SU-DHL-6 (cell line): ENCODE measurements around the gene TAF11L12.
"Not testable (repeated sequence)": the region's sequence is repeated elsewhere in the genome, so short reads cannot be mapped to it uniquely, and the experiment has no call there.

Source experiments
- H2AFZ ChIP-seq: fragments of 200-600 bp; sonication (generic); 2 replicates; pipeline ENCODE4 v1.6.1; 2014; ENCODE audit warnings: low read depth, mild to moderate bottlenecking, moderate library complexity, mixed read lengths, antibody characterized with exemption, low read length; ENCODE audit not compliant: severe bottlenecking
- H3F3A ChIP-seq: fragments of 200-600 bp; shearing (Covaris generic); 2 replicates; pipeline ENCODE4 v1.6.0; 2016; ENCODE audit warnings: antibody characterized with exemption, mild to moderate bottlenecking; ENCODE audit not compliant: insufficient read depth
- H3K27ac ChIP-seq: fragments of 200-600 bp; sonication (generic); 2 replicates; pipeline ENCODE4 v1.5.1; 2016; ENCODE audit warnings: low read depth, mild to moderate bottlenecking, low read length, moderate library complexity, mixed read lengths
- H3K27me3 ChIP-seq: fragments of 200-600 bp; sonication (generic), shearing (Covaris generic); 2 replicates; pipeline ENCODE4 v1.6.0; 2014; ENCODE audit warnings: mild to moderate bottlenecking, low read length
- H3K36me3 ChIP-seq: fragments of 200-600 bp; sonication (generic); 2 replicates; pipeline ENCODE4 v1.6.1; 2014; ENCODE audit warnings: mild to moderate bottlenecking, low read length, mixed read lengths
- H3K4me2 ChIP-seq: fragments of 300-600, 200-600 bp; shearing (Covaris generic), sonication (generic); 2 replicates; pipeline ENCODE4 v1.6.0; 2014; ENCODE audit warnings: low read length, low read depth, mild to moderate bottlenecking; ENCODE audit not compliant: poor library complexity, severe bottlenecking
- H3K4me3 ChIP-seq: fragments of 200-600 bp; sonication (generic); 2 replicates; pipeline ENCODE4 v1.5.1; 2014; ENCODE audit warnings: antibody characterized with exemption, low read length, mild to moderate bottlenecking, mixed read lengths; ENCODE audit not compliant: insufficient read depth, poor library complexity, severe bottlenecking
- H3K79me2 ChIP-seq: fragments of 200-600 bp; sonication (generic); 2 replicates; pipeline ENCODE4 v1.6.1; 2014; ENCODE audit warnings: mild to moderate bottlenecking, low read length, moderate library complexity; ENCODE audit not compliant: insufficient read depth
- H3K9ac ChIP-seq: fragments of 200-600 bp; sonication (generic); 2 replicates; pipeline ENCODE4 v1.7.0; 2014; ENCODE audit warnings: mild to moderate bottlenecking, low read length
- H3K9me2 ChIP-seq: fragments of 200-600 bp; sonication (generic); replicated peaks from 2 replicates; pipeline ENCODE4 v1.6.1; 2014; ENCODE audit warnings: low read length; ENCODE audit not compliant: insufficient read depth
- H3K9me3 ChIP-seq: fragments of 200-600 bp; sonication (generic); 2 replicates; pipeline ENCODE4 v1.6.1; 2014; ENCODE audit warnings: low read length, mixed read lengths; ENCODE audit not compliant: insufficient read depth
- H4K20me1 ChIP-seq: fragments of 200-600 bp; sonication (generic); 2 replicates; pipeline ENCODE4 v1.6.1; 2014; ENCODE audit warnings: low read depth, mild to moderate bottlenecking, antibody characterized with exemption, low read length, moderate library complexity, mixed read lengths
- EZH2phosphoT487 ChIP-seq: fragments of 200-600 bp; sonication (generic), shearing (Covaris generic); conservative IDR thresholded peaks from 2 replicates; pipeline ENCODE4 v1.6.1; 2018; ENCODE audit warnings: mild to moderate bottlenecking, antibody characterized with exemption, low read length, moderate library complexity, mixed read lengths
- TF ChIP-seq, protein P1 (sequence below): fragments of 200-600 bp; sonication (generic); IDR thresholded peaks from one replicate; pipeline ENCODE4 v1.5.1; 2017; ENCODE audit warnings: antibody characterized with exemption, mild to moderate bottlenecking, low read length, moderate library complexity; ENCODE audit not compliant: insufficient read depth, poor library complexity, severe bottlenecking

TAF11L12 gene

DNA sequence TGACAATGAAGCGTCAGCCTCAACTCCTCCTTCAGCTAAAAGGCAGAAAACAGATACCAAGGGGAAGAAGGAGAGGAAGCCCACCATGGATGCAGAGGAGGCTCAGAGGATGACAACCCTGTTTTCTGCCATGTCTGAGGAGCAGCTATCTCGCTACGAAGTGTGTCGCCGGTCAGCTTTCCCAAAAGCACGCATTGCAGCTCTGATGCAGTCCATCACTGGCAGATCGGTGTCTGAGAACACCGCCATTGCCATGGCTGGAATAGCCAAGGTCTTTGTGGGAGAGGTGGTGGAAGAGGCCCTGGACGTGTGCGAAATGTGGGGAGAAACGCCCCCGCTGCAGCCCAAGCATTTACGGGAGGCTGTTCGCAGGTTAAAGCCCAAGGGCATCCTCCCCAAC lies 5.2 kb upstream of the TAF11L12 start:
- H2AFZ ChIP-seq = no peak overlapping the region
- TF ChIP-seq EZH2phosphoT487 = no peak
- TF ChIP-seq, protein P1, sequence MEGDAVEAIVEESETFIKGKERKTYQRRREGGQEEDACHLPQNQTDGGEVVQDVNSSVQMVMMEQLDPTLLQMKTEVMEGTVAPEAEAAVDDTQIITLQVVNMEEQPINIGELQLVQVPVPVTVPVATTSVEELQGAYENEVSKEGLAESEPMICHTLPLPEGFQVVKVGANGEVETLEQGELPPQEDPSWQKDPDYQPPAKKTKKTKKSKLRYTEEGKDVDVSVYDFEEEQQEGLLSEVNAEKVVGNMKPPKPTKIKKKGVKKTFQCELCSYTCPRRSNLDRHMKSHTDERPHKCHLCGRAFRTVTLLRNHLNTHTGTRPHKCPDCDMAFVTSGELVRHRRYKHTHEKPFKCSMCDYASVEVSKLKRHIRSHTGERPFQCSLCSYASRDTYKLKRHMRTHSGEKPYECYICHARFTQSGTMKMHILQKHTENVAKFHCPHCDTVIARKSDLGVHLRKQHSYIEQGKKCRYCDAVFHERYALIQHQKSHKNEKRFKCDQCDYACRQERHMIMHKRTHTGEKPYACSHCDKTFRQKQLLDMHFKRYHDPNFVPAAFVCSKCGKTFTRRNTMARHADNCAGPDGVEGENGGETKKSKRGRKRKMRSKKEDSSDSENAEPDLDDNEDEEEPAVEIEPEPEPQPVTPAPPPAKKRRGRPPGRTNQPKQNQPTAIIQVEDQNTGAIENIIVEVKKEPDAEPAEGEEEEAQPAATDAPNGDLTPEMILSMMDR = no peak
- no peaks in the 10 kb centered on the region for H4K20me1 ChIP-seq
- no peak overlapping the region for H3K4me3 ChIP-seq
- H3K9ac ChIP-seq = no peak overlapping the region
- no peaks in the 10 kb centered on the region for H3K36me3 ChIP-seq
- no peaks in the 10 kb centered on the region for H3K9me3 ChIP-seq
- no peaks in the 10 kb centered on the region for H3K27me3 ChIP-seq
- H3K27ac ChIP-seq = no peak overlapping the region
- H3K79me2 ChIP-seq = no peaks in the 10 kb centered on the region
- H3F3A ChIP-seq = no peaks in the 10 kb centered on the region
- no peaks in the 10 kb centered on the region for H3K9me2 ChIP-seq
- H3K4me2 ChIP-seq = no peak overlapping the region

DNA sequence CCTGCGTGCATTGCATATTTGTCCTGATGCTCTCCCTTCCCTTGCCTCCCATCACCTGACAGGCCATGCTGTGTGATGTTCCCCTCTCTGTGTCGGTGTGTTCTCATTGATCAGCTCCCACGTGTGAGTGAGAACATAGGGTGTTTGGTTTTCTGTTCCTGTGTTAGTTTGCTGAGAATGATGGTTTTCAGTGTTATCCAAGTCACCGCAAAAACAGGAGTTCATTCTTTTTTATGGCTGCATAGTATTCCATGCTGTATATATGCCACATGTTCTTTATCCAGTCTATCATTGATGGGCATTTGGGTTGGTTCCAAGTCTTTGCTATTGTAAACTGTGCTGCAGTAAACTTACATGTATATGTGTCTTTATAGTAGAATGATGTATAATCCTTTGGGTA lies 2.7 kb upstream of the TAF11L12 start:
- not testable (repeated sequence) for H3K79me2 ChIP-seq, H3F3A ChIP-seq, H3K9ac ChIP-seq, H2AFZ ChIP-seq, H3K9me3 ChIP-seq, H3K36me3 ChIP-seq, H3K9me2 ChIP-seq, H3K27me3 ChIP-seq, H4K20me1 ChIP-seq, H3K4me3 ChIP-seq, H3K27ac ChIP-seq, H3K4me2 ChIP-seq

DNA sequence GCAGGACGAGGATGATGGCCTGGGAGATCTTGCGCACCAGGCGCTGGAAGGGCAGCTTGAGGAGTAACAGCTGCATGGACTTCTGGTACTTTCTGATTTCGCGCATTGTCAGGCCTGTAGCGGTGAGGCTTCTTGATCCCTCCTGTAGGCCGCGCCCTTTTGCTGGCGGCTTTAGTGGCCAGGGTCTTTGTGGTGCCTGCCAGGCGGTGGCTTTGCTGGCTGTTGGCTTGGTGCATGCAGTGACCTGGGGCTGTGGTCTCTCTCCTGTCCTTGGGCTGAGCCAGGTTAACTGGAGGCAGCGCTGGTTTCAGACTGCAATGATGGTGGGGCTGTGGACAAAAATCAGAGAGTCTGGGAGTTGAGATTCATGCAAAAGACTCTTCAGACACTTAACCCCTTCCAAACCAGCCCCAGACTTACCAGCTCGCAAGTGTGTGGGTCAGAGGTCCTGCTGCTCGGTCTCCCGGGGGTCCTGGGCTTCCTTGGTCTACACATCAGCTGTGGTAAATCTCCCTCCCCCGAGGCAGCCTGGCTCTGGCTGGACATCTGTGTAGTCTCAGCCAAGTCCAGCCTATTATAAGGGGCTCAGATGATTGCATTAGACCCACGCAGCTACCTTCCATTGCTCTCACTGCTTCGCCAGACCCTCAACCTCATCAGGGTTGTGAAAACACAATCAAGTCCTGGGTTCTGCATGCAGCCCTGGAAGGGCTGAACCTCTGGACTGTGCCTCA lies 4.8 kb downstream of the TAF11L12 start:
- Histone ChIP-seq H3K79me2 (no peaks in the 10 kb centered on the region), H3K4me3 (no peak overlapping the region), H3F3A (no peaks in the 10 kb centered on the region), H2AFZ (no peak overlapping the region), H3K36me3 (no peaks in the 10 kb centered on the region), H4K20me1 (no peaks in the 10 kb centered on the region), H3K9me3 (no peaks in the 10 kb centered on the region), H3K9me2 (no peaks in the 10 kb centered on the region), H3K4me2 (no peak overlapping the region), H3K27ac (no peak overlapping the region), H3K27me3 (no peaks in the 10 kb centered on the region), H3K9ac (no peak overlapping the region)
- no peak for TF ChIP-seq EZH2phosphoT487
- TF ChIP-seq, protein P1 = no peak

DNA sequence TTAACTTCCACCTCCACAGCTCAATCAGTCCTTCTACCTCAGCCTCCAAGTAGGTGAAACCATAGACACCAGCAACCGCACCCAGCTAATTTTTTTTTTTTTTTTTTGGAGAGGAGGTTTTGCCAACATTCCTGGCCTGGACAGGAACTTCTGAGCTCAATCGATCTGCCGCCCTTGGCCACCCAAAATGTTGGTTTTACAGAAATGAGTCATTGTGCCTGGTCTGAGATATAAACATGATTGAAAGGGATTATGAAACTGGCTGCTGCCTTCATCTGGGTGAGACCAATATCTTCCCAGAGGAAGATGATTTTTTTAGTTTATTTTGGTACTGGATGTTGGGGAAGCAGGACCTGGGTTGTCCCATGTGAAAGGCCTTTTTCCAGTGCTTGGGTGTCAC lies 9.2 kb downstream of the TAF11L12 start:
- no peak overlapping the region for H3K27ac ChIP-seq
- TF ChIP-seq, protein P1 = no peak
- no peak for TF ChIP-seq EZH2phosphoT487
- H3K4me2 ChIP-seq = no peak overlapping the region

More for the DNA sequence above, 9.2 kb downstream of the TAF11L12 start:
- no peak overlapping the region for H3K9ac ChIP-seq
- H4K20me1 ChIP-seq = no peaks in the 10 kb centered on the region
- H3K36me3 ChIP-seq = no peaks in the 10 kb centered on the region
- no peaks in the 10 kb centered on the region for H3K27me3 ChIP-seq
- no peaks in the 10 kb centered on the region for H3F3A ChIP-seq
- no peaks in the 10 kb centered on the region for H3K9me3 ChIP-seq
- H2AFZ ChIP-seq = no peak overlapping the region
- H3K9me2 ChIP-seq = no peaks in the 10 kb centered on the region
- H3K79me2 ChIP-seq = no peaks in the 10 kb centered on the region
- no peak overlapping the region for H3K4me3 ChIP-seq
